Measurements from ENCODE around the gene LYST. TPM values are rescaled to one million over a fixed set of nuclear protein-coding genes. Genes with fewer than 3 reads are reported as not detected.
A peak's percentile ranks its signal among the peaks of the same experiment; 100 is the strongest.

The LYST gene
- total and polyA plus RNA-seq, 12 donors, result 6.7 to 48.0 (median 19.0) TPM

DNA sequence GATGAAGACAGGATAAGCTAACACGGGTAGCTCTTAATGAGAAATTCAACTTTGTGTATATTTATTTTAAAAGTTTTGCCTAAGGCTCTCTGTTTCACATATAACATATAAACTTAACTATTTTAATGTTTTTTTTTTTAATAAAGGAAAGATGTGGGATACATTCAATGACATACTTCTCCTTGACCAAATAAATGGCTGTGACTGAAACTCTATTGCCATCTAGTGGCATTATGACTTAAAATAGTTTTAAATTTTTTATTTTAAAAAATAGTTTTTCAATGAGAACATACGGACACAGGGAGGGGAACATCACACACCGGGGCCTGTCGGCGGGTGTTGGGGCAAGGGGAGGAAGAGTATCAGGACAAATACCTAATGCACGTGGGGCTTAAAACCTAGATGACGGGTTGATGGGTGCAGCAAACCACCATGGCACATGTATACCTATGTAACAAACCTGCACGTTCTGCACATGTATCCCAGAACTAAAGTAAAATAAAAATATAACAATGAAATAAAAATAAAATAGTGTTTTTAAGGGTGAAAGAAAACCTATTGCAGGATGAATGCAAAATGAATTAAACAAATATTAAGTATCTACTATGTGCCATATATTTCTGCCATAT lies 83.4 kb downstream of the LYST start:
- Histone ChIP-seq H3K27me3 (no peaks in the 10 kb centered on the region), H3K4me1 (replicated peaks in 1 of 2) (no peaks in the 10 kb centered on the region), H3K4me3 (no peak overlapping the region), H3K36me3 (replicated peaks in 1 of 2) (no peaks in the 10 kb centered on the region), H3K27ac (no peak overlapping the region), H3K9me3 (replicated peaks in 1 of 3) (no peaks in the 10 kb centered on the region)
- intact Hi-C loops (cut with DNase I), result loop anchor here (5.0 to 10.0 kb wide), 2 partner anchors 268 to 271 kb away; no protein-coding TSS in a partner anchor
- WGBS, 4 donors, result 22 to 33% (median 29%) methylated on average over 8 of the region's 8 CpGs
- no peak for DNase-seq
- TF ChIP-seq, protein P1, sequence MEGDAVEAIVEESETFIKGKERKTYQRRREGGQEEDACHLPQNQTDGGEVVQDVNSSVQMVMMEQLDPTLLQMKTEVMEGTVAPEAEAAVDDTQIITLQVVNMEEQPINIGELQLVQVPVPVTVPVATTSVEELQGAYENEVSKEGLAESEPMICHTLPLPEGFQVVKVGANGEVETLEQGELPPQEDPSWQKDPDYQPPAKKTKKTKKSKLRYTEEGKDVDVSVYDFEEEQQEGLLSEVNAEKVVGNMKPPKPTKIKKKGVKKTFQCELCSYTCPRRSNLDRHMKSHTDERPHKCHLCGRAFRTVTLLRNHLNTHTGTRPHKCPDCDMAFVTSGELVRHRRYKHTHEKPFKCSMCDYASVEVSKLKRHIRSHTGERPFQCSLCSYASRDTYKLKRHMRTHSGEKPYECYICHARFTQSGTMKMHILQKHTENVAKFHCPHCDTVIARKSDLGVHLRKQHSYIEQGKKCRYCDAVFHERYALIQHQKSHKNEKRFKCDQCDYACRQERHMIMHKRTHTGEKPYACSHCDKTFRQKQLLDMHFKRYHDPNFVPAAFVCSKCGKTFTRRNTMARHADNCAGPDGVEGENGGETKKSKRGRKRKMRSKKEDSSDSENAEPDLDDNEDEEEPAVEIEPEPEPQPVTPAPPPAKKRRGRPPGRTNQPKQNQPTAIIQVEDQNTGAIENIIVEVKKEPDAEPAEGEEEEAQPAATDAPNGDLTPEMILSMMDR (IDR thresholded peaks at IDR 0.05), result peak; percentile 12 to 62 (median 42)
- TF ChIP-seq POLR2A (IDR thresholded peaks at IDR 0.05), result no peak

DNA sequence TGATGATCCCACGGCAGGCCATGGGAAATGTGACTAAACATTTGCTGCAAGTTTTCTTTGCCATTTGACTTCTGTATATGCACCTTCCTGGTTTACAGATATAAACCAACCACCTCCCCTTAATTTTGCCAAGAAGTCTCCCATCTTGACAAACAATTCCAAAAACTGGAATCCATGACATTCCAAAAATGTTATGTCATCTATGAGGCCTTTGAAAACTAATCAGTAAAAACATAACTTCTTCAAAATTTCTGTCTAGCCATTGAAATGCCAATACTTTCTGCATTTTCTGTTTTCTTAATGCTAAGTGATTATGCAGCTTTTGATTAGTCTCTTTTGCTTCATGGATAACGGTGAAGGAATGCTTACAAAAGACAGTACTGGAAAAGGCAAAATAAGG lies 84.1 kb downstream of the LYST start:
- Histone ChIP-seq H3K27ac (no peak overlapping the region), H3K9me3 (replicated peaks in 1 of 3) (no peaks in the 10 kb centered on the region), H3K4me1 (replicated peaks in 1 of 2) (no peaks in the 10 kb centered on the region), H3K4me3 (no peak overlapping the region), H3K27me3 (no peaks in the 10 kb centered on the region), H3K36me3 (replicated peaks in 1 of 2) (no peaks in the 10 kb centered on the region)
- no peak for DNase-seq
- intact Hi-C loops (cut with DNase I), result loop anchor here (5.0 to 10.0 kb wide), 2 partner anchors 268 to 270 kb away; no protein-coding TSS in a partner anchor
- no peak for TF ChIP-seq POLR2A (IDR thresholded peaks at IDR 0.05)
- TF ChIP-seq, protein P1 (IDR thresholded peaks at IDR 0.05), result no peak
- WGBS, 4 donors, result 93 to 100% (median 95%) methylated on average over 2 of the region's 2 CpGs

DNA sequence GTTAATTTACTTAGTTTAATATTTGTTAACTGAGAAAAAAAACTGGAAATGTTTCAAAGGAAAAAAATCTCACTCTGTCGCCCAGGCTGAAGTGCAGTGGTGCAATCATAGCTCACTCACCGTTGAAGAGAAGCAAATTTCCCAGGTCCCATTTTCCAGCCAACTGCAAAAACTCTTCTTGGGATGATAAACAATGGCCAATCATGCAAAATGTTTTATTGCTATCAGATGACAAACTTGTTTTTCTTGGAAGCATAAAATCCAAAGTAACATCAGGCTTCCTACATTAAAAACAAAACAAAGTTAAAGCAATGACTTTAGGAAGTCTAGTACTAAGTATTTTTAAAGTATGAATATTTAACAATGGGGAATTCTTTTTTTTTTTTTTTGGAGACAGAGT lies 84.9 kb downstream of the LYST start:
- no peak for TF ChIP-seq POLR2A (IDR thresholded peaks at IDR 0.05)
- TF ChIP-seq, protein P1 (IDR thresholded peaks at IDR 0.05), result no peak
- Histone ChIP-seq H3K27ac (no peak overlapping the region), H3K36me3 (replicated peaks in 1 of 2) (no peaks in the 10 kb centered on the region), H3K4me1 (replicated peaks in 1 of 2) (no peaks in the 10 kb centered on the region), H3K9me3 (replicated peaks in 1 of 3) (no peaks in the 10 kb centered on the region), H3K27me3 (no peaks in the 10 kb centered on the region), H3K4me3 (no peak overlapping the region)
- 54 to 86% (median 71%) methylated on average over 2 of the region's 2 CpGs for WGBS, 4 donors
- intact Hi-C loops (cut with DNase I), result loop anchor here (5.0 to 10.0 kb wide), 2 partner anchors 267 to 270 kb away; no protein-coding TSS in a partner anchor
- no peak for DNase-seq

DNA sequence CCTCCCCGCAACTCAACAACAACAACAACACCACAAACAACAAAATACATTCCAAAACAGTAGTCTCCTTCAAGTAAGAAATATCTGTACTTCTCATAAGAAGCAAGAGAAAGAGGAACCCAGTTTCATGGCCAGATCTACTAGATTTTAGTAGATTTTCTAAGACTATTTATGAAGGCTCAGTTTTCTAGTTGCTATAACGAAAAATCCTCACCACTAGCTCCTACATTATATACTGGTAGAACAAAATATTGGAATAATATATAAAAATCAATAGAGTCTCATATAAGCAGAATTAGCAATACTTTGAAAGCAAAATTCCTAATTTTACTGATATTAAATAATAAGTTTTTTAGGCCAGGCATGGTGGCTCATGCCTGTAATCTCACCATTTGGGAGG lies 86.9 kb downstream of the LYST start:
- 92 to 99% (median 95%) methylated on average over 2 of the region's 2 CpGs for WGBS, 4 donors
- Histone ChIP-seq H3K27ac (no peak overlapping the region), H3K36me3 (replicated peaks in 1 of 2) (no peaks in the 10 kb centered on the region), H3K4me1 (replicated peaks in 1 of 2) (no peaks in the 10 kb centered on the region), H3K9me3 (replicated peaks in 1 of 3) (no peaks in the 10 kb centered on the region), H3K4me3 (no peak overlapping the region), H3K27me3 (no peaks in the 10 kb centered on the region)
- intact Hi-C loops (cut with DNase I), result loop anchor here (5.0 to 10.0 kb wide), 2 partner anchors 265 to 267 kb away; no protein-coding TSS in a partner anchor
- DNase-seq, result no peak
- TF ChIP-seq, protein P1 (IDR thresholded peaks at IDR 0.05), result no peak
- TF ChIP-seq POLR2A (IDR thresholded peaks at IDR 0.05), result no peak
